Lung (tissue), 12 donors: ENCODE data around the gene PTPRJ. TPM values are rescaled to one million over a fixed set of nuclear protein-coding genes. Genes with fewer than 3 reads are reported as not detected.

ENCODE experiments used
- ATAC-seq: fragments of 200-7000 bp; cut with Tn5 transposase; one replicate; pipeline ENCODE4 v1.9.1; 2020; ENCODE audit warnings: moderate number of reproducible peaks; ENCODE audit not compliant: insufficient read depth, low FRiP score
- DNase-seq, 3 donors: peaks; one replicate each; pipeline ENCODE4 v3.0.0-alpha.2; 2013 to 2017
- H3K27ac ChIP-seq, 2 donors: one replicate each; pipeline ENCODE4 v1.5.1; 2013; ENCODE audit warnings: mild to moderate bottlenecking in 2 of 2, moderate library complexity in 2 of 2, control low read depth in 1 of 2, inconsistent platforms in 1 of 2, low read depth in 1 of 2, low read length in 1 of 2
- H3K27me3 ChIP-seq, 3 donors: one replicate each; pipeline ENCODE4 v1.5.1; 2013; ENCODE audit warnings: low read length in 2 of 3; ENCODE audit not compliant: control insufficient read depth in 3 of 3, insufficient read depth in 3 of 3
- H3K36me3 ChIP-seq, 4 donors: one replicate each; pipeline ENCODE4 v1.5.1; 2013; ENCODE audit warnings: low read length in 4 of 4, mild to moderate bottlenecking in 1 of 4, moderate library complexity in 1 of 4; ENCODE audit not compliant: control insufficient read depth in 4 of 4, insufficient read depth in 4 of 4
- H3K4me1 ChIP-seq, 5 donors: one replicate each; pipeline ENCODE4 v1.5.1; 2013; ENCODE audit warnings: low read length in 5 of 5, mild to moderate bottlenecking in 2 of 5, moderate library complexity in 1 of 5; ENCODE audit not compliant: control insufficient read depth in 5 of 5, insufficient read depth in 5 of 5
- H3K4me3 ChIP-seq: one replicate; pipeline ENCODE4 v1.5.1; 2013; ENCODE audit warnings: mild to moderate bottlenecking, control low read depth, moderate library complexity
- H3K9ac ChIP-seq, 2 donors: one replicate each; pipeline ENCODE4 v1.5.1; 2013; ENCODE audit warnings: low read length in 2 of 2, control low read depth in 1 of 2; ENCODE audit not compliant: insufficient read depth in 1 of 2
- H3K9me3 ChIP-seq, 4 donors: one replicate each; pipeline ENCODE4 v1.5.1; 2013; ENCODE audit warnings: low read length in 3 of 4, mild to moderate bottlenecking in 1 of 4, moderate library complexity in 1 of 4; ENCODE audit not compliant: control insufficient read depth in 4 of 4, insufficient read depth in 3 of 4
- CTCF ChIP-seq: IDR thresholded peaks from 2 replicates; pipeline ENCODE4 v1.5.1; 2012; ENCODE audit warnings: mild to moderate bottlenecking; ENCODE audit errors: control extremely low read depth, extremely low read depth
- WGBS, 2 donors: extraction: QIAGEN DNeasy Blood & Tissue Kit; methylation state at CpG; one replicate each; pipeline ENCODE4 v1.1.7; 2013; 5-methylcytosine and 5-hydroxymethylcytosine counted together
- polyA plus RNA-seq, 2 donors: library from polyadenylated mRNA; stranded (reverse); fragments of 200-250 nt; gene quantifications; one replicate each; pipeline ENCODE4 v1.2.1, GENCODE V29; 2013
- total RNA-seq, 2 donors: library from RNA; depleted of rRNA in 1 of 2; stranded (reverse); fragments of >200 nt in 1 of 2; gene quantifications; one replicate each; pipeline ENCODE4 v1.2.1, GENCODE V29; 2014 to 2021
- donor health status: control.
- donor health status: control.
- donor health status: Bipolar disorder and iron deficiency.
- donor health status: healthy.
- donor health status: DM: yes; HTN: yes; CAD: no.

The PTPRJ gene
- total and polyA plus RNA-seq, 4 donors, result 3.9 to 51.4 (median 32.0) TPM

DNA sequence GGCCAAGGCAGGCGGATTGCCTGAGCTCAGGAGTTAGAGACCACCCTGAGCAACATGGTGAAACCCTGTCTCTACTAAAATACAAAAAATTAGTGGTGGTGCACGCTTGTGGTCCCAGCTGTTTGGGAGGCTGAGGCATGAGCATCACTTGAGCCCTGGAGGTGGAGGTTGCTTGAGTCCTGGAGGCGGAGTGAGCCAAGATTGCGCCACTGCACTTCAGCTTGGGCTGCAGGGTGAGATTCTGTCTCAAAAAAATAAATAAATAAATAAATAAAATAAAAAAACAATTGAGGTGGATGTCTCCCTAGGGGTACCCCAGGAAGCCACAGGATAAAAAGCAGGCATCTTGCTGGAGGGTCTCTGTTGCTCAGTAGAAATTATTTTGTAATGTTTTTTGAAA, 14.1 kb downstream of the PTPRJ start:
- Histone ChIP-seq H3K27me3 (no peaks in the 10 kb centered on the region), H3K4me1 (peaks cover 0 to 8% (median 3%) of the 10 kb centered on the region in 5 donors), H3K27ac (no peak overlapping the region), H3K9ac (no peak overlapping the region), H3K4me3 (no peak overlapping the region), H3K36me3 (peaks cover 0 to 1% (median 0%) of the 10 kb centered on the region in 4 donors), H3K9me3 (no peaks in the 10 kb centered on the region)
- WGBS, 2 donors, result 92 to 97% methylated on average over 4 of the region's 4 CpGs
- DNase-seq (no peak), ATAC-seq (no peak)
- no peak for TF ChIP-seq CTCF

DNA sequence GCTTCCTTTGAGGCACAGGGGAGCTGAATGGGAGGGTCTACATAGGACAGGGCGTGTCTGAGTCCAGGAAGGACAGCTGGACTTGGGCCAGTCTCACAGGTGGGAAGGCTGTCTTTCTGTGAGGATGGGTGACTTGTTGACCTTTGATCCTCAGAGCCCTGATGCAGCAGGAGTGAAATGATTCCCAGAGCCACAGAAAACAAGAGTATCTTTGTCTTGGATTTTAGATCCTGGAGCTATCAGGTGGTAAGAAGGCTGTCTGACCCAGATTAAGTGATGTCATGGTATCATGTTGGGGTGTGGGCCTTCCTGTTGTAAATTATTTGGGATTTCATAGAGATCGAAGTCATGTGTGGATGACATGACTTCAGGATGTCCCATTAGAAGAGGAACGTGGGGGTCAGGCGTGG, 15.0 kb downstream of the PTPRJ start:
- Histone ChIP-seq H3K27me3 (no peaks in the 10 kb centered on the region), H3K4me3 (no peak overlapping the region), H3K9ac (no peak overlapping the region), H3K9me3 (no peaks in the 10 kb centered on the region), H3K27ac (no peak overlapping the region), H3K4me1 (peaks cover 0 to 8% (median 3%) of the 10 kb centered on the region in 5 donors), H3K36me3 (no peaks in the 10 kb centered on the region)
- TF ChIP-seq CTCF, result no peak
- ATAC-seq, result no peak
- DNase-seq, result no peak
- WGBS, 2 donors, result 81 to 84% methylated on average over 4 of the region's 4 CpGs

GRCh38 chr11:47997063-47998053, 17.0 kb downstream of the PTPRJ start:
- TF ChIP-seq CTCF, result no peak
- Histone ChIP-seq H3K9me3 (no peaks in the 10 kb centered on the region), H3K27ac (no peak overlapping the region), H3K36me3 (no peaks in the 10 kb centered on the region), H3K4me1 (peaks cover 0 to 9% (median 3%) of the 10 kb centered on the region in 5 donors), H3K4me3 (no peak overlapping the region), H3K27me3 (no peaks in the 10 kb centered on the region), H3K9ac (no peak overlapping the region)
- DNase-seq (peak in 1 of 3 donors; percentile 46), ATAC-seq (no peak)
- WGBS, 2 donors, result 86 to 92% methylated on average over 15 of the region's 15 CpGs
